GM18873 (cell line): Measurements from ENCODE around the gene DUXA.
"Not testable (repeated sequence)": the region's sequence is repeated elsewhere in the genome, so short reads cannot be mapped to it uniquely, and the experiment has no call there.

Experiments
- ATAC-seq: cut with Tn5 transposase; IDR thresholded peaks from one replicate; pipeline ENCODE4 v1.9.1; 2021; ENCODE audit warnings: mild to moderate bottlenecking, moderate library complexity, moderate number of reproducible peaks; ENCODE audit not compliant: unreplicated experiment, low FRiP score

The DUXA gene

DNA sequence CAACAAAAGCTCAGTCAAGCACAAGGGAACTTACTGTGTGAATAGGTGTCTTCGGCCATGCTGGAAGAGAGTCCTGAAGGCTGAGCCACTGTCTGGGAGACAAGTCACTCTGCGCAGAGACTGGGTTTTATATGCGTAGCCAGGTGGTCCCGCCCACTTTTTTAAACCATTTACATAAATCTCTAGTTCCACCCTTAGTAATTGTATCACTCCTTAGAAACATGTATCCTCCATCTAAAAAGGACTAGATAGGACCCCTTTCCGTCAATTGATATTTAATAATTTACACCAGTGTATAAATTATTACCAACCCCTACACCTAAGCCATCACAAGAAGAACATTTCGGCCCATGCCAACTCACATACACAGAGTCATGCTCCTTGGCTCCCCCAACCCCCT is at the start of gene DUXA:
Gene DUXA, minus strand, starts transcription at position 101 of the 400 bp plus-strand sequence. Its CDS starts 42 bp downstream, at position 59.
- no peak for ATAC-seq

DNA sequence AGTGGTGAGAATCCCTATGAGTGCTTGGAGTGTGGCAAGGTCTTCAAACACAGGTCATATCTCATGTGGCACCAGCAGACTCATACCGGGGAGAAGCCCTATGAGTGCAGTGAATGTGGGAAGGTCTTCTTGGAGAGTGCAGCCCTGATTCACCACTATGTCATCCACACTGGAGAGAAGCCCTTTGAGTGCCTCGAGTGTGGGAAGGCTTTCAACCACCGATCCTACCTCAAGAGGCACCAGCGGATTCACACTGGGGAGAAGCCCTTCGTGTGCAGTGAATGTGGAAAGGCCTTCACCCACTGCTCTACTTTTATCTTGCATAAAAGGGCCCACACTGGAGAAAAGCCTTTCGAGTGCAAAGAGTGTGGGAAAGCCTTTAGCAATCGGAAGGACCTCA is 44.8 kb upstream of the DUXA start:
- no peak for ATAC-seq

DNA sequence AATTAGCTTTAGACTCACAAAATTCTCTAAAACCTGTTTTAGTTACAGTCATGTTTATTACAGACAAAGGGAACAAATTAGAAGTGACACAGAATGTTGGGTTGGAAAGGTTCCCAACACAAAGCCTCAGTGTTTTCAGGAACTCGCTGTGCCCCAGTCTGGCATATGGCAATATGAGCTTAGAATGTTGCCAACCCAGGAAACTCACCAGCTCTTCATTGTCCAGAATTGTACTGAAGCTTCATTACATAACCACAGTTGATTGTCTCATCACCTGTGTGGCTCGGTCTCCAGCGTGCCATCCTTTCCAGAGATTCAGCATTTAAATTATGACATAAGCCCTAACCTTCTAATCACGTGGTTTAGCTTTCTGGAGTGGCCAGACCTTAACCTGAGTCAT is 43.1 kb upstream of the DUXA start:
- no peak for ATAC-seq

DNA sequence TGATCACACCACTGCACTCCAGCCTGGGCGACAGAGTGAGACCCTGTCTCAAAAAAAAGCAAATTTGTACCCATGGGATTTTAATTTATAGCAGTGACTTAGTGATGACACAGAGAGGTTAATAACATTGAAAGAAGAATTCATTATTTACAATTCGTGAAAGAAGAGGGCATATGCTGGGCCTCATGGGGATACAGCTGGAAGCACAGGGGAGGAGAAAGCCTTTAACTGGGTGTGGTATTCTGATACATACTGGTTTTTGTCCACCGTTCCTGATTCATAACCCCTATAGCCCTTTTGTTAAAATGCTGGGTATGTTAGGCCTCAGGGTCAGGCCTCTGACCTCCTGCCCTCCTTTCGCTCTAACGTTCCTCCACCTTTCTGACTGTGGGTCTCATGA is 34.9 kb upstream of the DUXA start:
- no peak for ATAC-seq

DNA sequence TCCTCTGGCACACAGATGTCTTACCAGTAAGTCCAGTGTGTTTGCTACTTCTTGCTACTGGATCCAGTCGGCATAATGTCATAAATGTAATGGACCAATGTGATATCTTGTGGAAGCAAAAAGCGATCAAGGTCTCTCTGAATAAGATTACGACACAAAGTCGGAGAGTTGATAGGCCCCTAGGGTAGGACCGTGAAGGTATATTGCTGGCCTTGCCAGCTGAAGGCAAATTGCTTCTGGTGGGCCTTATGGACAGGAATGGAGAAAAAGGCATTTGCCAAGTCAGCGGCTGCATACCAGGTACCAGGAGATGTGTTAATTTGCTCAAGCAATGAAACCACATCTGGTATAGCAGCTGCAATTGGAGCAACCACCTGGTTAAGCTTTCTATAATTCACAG is 30.6 kb upstream of the DUXA start:
- not testable (repeated sequence) for ATAC-seq

DNA sequence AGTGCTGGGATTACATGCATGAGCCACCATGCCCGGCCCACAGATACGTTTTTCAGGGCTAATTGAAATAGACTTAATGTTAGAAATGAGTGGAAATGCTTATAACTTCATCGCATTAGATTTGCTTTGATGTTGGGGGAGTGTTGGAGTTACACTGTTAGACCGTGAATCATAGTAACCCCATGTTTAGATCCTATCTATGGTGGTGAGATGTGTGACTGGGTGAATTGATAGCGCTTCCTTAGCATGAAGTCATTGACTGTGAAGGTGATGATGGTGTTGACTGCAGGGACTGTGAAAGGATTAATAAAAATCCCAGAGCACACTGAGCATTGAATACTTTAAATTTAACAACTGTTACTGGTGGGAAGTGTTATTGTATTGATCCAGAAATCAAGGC is 25.7 kb upstream of the DUXA start:
- no peak for ATAC-seq

DNA sequence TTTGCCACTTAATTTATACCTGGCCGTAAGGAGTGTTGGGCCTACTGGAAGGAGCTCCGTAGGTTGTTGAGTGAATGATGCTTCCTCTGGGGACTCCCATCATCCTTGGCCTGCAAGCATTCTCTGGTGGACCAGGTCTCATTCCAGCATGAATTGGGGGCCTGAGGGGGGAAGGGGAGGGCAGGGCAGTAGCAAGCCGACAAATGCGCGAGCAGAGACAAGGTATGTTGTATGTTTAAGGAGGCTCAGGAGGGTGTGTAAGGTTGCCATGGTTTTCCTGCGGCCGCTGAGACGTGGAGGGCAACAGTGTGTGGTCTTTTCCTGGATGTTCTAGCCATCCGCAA is 24.8 kb upstream of the DUXA start:
- no peak for ATAC-seq

GRCh38 chr19:57191141-57192076 is 24.1 kb upstream of the DUXA start, which contains the start of gene ZNF264:
Gene ZNF264 (plus strand): TSS chr19:57191500. CDS start chr19:57191914, 414 bp downstream.
- peak; percentile 64 for ATAC-seq

DNA sequence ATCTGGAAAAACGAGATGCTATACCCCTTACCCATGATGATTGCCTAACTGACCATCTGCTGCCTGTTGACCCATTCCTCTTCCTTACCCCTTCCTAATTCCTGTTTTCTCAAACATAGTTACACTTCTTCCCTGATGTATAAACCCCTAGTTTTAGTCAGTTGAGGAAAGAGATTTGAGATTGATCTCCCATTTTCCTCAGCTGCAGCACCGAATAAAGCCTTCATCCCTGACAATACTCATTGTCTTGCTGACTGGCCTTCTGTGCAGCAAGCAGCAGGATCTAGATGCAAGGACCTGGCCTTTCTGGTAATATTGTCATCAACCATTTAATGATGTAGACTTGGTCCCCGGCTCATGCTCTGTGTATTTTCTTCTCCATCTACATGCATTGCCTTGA is 23.0 kb upstream of the DUXA start:
- ATAC-seq = no peak

- ATAC-seq = no peak
These were observed 4.3 kb upstream of the DUXA start for GRCh38 chr19:57171551-57172081.

DNA sequence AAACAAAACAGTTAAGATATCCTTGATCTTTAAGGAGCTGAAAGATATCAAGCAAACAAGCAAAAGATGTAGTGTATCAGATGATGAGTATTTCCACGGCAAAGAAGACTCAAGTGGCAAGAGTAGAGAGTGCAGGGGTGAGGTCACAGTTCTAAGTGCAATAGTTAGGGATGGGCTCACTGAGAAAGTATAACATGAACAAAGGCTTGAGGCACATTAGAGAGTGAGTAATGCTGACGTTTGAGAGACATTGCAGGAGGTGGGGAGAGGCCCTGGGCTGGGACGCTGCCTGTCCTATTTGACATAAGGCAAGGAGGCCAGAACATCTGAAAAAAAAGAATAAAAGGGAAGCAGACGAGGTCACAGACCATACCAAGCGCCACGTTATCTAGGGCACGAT is 1.4 kb downstream of the DUXA start:
- ATAC-seq = no peak

- no peak for ATAC-seq
These were observed 5.2 kb downstream of the DUXA start for GRCh38 chr19:57161985-57162539.

GRCh38 chr19:57152921-57153320 is 14.4 kb downstream of the DUXA start:
- no peak for ATAC-seq

DNA sequence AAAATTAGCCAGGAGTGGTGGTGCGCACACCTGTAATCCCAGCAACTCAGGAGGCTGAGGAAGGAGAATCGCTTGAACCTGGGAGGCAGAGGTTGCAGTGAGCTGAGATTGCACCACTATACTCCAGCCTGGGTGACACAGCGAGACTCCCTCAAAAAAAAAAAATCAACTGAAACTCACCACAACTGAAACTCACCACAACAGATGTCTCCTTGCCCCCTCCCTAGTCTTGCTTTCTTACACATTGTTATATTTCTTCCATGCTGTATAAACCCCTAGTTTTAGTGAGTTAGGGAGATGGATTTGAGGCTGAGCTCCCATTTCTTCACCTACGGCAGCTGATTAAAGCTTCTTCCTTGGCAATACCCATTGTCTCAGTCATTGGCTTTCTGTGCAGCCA is 25.6 kb downstream of the DUXA start:
- no peak for ATAC-seq

DNA sequence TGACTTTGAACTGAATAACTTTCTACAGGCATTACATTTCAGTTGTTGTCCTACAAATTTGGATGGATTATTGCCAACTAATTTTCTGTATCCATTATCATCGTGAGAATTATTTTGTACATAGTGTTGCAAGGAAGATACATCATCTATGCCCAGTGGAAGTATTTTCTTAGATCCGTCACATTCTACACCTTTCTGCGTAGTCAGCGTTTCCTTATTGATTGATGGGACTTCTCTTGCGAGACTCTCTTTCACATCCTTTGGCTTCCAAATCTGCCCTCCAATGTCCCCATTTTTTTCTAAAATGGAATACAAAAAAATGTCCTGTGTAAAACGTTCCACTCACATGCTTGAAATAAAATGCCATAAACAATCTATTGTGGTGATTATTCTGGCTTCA is 31.5 kb downstream of the DUXA start:
- no peak for ATAC-seq

- not testable (repeated sequence) for ATAC-seq
These were observed 39.9 kb downstream of the DUXA start for GRCh38 chr19:57127403-57127802.

DNA sequence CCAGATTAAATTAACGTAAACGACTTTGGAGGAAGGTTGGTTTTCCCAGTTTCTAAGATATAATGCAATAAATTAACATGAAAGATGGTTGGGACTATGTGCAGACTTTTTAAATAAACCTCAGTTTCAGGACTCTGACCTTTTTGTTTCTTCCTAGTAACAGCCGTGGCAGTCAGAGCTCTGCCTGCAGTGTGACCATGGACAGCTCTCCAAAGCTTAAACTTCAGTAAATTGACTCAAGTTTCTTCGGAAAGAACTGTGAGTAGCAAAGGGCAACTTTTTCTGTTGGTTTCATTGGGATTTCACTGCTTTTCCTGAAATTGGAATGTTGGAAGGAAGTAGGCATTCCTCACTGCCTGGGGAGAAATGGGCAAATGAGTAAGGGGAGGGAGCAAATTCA is 43.4 kb downstream of the DUXA start:
- ATAC-seq = no peak

DNA sequence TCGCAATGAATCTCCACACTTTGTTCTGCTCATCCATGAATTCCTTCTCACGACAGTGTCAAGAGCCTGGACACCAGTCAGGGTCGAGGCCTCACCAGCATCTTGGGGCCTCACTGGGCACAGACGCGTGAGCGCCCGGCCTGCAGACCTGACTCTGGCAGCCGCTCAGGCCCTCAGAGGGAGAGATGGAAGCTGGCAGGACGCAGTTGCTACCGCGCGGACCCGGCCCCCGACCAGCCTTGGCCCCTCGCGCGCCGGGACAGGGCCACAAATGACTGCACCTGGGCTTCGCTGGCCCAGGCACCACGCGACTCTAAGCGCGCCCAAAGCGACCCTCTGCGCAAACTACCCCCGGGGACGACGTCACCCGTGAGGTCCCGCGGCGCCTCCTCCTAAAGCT is 48.4 kb downstream of the DUXA start:
- ATAC-seq = no peak

DNA sequence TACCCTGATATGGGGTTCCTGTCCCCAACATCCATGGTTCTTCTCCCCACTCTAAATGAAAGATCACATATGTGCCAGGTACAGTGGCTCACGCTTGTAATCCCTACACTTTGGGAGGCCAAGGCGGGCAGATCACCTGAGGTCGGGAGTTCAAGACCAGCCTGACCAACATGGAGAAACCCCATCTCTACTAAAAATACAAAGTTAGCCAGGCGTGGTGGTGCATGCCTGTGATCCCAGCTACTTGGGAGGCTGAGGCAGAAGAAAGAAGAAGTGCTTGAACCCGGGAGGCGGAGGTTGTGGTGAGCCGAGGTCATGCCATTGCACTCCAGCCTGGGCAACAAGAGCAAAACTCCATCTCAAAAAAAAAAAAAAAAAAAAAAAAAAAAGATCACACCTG is 53.8 kb downstream of the DUXA start:
- not testable (repeated sequence) for ATAC-seq

- ATAC-seq = no peak
These were observed 56.0 kb downstream of the DUXA start for GRCh38 chr19:57111329-57111644.

DNA sequence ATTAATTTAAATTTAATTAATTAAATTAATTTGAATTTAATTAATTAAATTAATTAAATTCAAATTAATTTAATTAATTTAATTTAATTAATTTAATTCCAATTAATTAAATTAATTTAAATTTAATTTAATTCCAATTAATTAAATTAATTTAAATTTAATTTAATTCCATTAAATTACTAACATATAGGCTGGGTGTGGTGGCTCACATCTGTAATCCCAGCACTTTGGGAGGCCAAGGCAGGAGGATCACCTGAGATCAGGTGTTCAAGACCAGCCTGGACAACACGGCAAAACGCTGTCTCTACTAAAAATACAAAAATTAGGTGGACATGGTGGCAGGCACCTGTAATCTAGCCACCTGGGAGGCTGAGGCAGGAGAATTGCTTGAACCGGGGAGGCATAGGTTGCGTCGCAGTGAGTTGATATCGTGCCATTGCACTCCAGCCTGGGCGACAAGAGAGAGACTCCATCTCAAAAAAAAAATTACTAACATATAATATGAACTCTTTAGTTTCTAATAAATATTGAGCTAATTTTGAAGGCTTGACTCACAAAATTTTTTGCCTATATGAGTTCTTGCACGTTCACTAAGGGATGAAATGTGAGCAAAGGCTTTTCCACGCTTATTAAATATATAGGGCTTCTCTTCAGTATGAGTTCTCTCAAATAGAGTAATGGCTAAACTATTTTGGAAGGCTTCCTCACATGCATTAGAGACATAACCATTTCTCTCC is 56.5 kb downstream of the DUXA start:
- ATAC-seq = no peak
